ENCODE results near the gene EML4.
"Not testable (repeated sequence)": the region's sequence is repeated elsewhere in the genome, so short reads cannot be mapped to it uniquely, and the experiment has no call there.

Gene EML4

GRCh38 chr2:42378415-42378814 lies 209.3 kb downstream of the EML4 start:
- Histone ChIP-seq H3K79me2 (ENCODE audit: low read length) (no peaks in the 10 kb centered on the region), H2AFZ (ENCODE audit: low read length) (no peak overlapping the region), H3K9me2 (replicated peaks; ENCODE audit: insufficient read depth, low read length) (no peaks in the 10 kb centered on the region), H3K9ac (ENCODE audit: low read length) (no peak overlapping the region), H3K4me2 (ENCODE audit: low read depth, low read length) (no peak overlapping the region), H3K9me3 (replicated peaks; ENCODE audit: insufficient read depth, low read length) (no peaks in the 10 kb centered on the region), H3K36me3 (replicated peaks; ENCODE audit: insufficient read depth, low read length) (no peaks in the 10 kb centered on the region), H4K20me1 (ENCODE audit: insufficient read depth, low read length) (no peaks in the 10 kb centered on the region), H3K4me3 (ENCODE audit: low read length) (no peak overlapping the region), H3K27ac (ENCODE audit: low read length) (no peak overlapping the region), H3K4me1 (ENCODE audit: low read length) (no peaks in the 10 kb centered on the region), H3K27me3 (replicated peaks; ENCODE audit: insufficient read depth, low read length) (no peaks in the 10 kb centered on the region), H3F3A (ENCODE audit: insufficient read depth, low read length) (no peaks in the 10 kb centered on the region)
- no peak for DNase-seq
- TF ChIP-seq CTCF (IDR thresholded peaks at IDR 0.05; ENCODE audit: low read length), result no peak
- TF ChIP-seq EZH2 (optimal IDR thresholded peaks at IDR 0.05; ENCODE audit: low read depth, low read length), result no peak
- TF ChIP-seq EZH2phosphoT487 (IDR thresholded peaks at IDR 0.05; ENCODE audit: low read length), result no peak

DNA sequence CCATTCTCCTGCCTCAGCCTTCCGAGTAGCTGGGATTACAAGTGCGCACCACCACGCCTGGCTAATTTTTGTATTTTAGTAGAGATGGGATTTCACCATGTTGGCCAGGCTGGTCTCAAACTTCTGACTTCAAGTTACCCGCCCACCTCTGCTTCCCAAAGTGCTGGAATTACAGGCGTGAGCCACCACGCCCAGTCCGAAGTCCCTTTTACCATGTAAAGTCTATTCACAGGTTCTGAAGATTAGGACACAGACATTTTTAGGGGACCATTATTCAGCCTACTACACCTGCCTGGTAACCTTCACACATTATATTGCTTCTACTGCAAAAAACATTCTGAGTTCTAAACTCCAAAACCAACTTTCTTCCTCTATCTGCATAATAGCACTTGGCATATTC lies 210.9 kb downstream of the EML4 start:
- H3F3A ChIP-seq (ENCODE audit: insufficient read depth, low read length); H3K27me3 ChIP-seq (replicated peaks; ENCODE audit: insufficient read depth, low read length); H3K79me2 ChIP-seq (ENCODE audit: low read length); H3K4me2 ChIP-seq (ENCODE audit: low read depth, low read length); H4K20me1 ChIP-seq (ENCODE audit: insufficient read depth, low read length); DNase-seq; H3K9me2 ChIP-seq (replicated peaks; ENCODE audit: insufficient read depth, low read length); H3K27ac ChIP-seq (ENCODE audit: low read length); H3K9me3 ChIP-seq (replicated peaks; ENCODE audit: insufficient read depth, low read length); H2AFZ ChIP-seq (ENCODE audit: low read length); H3K9ac ChIP-seq (ENCODE audit: low read length); H3K36me3 ChIP-seq (replicated peaks; ENCODE audit: insufficient read depth, low read length); H3K4me1 ChIP-seq (ENCODE audit: low read length); H3K4me3 ChIP-seq (ENCODE audit: low read length): not testable (repeated sequence)

- Histone ChIP-seq H3K4me1 (ENCODE audit: low read length) (no peaks in the 10 kb centered on the region), H3K9ac (ENCODE audit: low read length) (no peak overlapping the region), H3K27me3 (replicated peaks; ENCODE audit: insufficient read depth, low read length) (no peaks in the 10 kb centered on the region), H3K4me3 (ENCODE audit: low read length) (no peak overlapping the region), H3K4me2 (ENCODE audit: low read depth, low read length) (no peak overlapping the region), H3K36me3 (replicated peaks; ENCODE audit: insufficient read depth, low read length) (no peaks in the 10 kb centered on the region), H3K9me3 (replicated peaks; ENCODE audit: insufficient read depth, low read length) (no peaks in the 10 kb centered on the region), H3F3A (ENCODE audit: insufficient read depth, low read length) (no peaks in the 10 kb centered on the region), H4K20me1 (ENCODE audit: insufficient read depth, low read length) (no peaks in the 10 kb centered on the region), H2AFZ (ENCODE audit: low read length) (no peak overlapping the region), H3K79me2 (ENCODE audit: low read length) (no peaks in the 10 kb centered on the region), H3K9me2 (replicated peaks; ENCODE audit: insufficient read depth, low read length) (no peaks in the 10 kb centered on the region), H3K27ac (ENCODE audit: low read length) (no peak overlapping the region)
- no peak for DNase-seq
- no peak for TF ChIP-seq EZH2phosphoT487 (IDR thresholded peaks at IDR 0.05; ENCODE audit: low read length)
- TF ChIP-seq CTCF (IDR thresholded peaks at IDR 0.05; ENCODE audit: low read length), result no peak
- no peak for TF ChIP-seq EZH2 (optimal IDR thresholded peaks at IDR 0.05; ENCODE audit: low read depth, low read length)
These were observed 213.0 kb downstream of the EML4 start for GRCh38 chr2:42382144-42382543.

Measured in MM.1S (cell line).